Measurements from ENCODE around the gene SPPL2A. TPM values are rescaled to one million over a fixed set of nuclear protein-coding genes. Genes with fewer than 3 reads are reported as not detected.

Gene SPPL2A
- total and polyA plus RNA-seq, 7 donors = 70.6 to 303 (median 187) TPM

DNA sequence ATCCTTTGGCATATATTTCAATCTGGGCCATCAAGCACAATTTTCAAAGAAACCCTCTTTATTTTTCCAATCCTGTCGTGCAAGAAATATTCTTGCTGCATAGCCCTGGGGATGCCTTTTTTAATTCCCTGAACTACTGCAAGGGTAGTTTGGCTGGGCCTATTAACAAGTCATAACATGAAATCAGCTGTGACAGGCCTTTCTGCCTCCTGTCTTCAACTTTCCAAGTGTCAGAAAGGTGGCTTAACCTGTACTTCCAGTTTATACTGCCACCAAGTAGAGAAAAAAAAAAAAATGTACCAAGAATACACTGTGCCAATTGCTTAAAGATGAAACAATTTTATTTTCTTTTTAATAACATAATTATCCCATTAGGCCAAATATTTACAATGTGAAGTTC, 32.4 kb upstream of the SPPL2A start:
- peaks cover 19% of the 10 kb centered on the region for H3K4me1 ChIP-seq
- WGBS, 3 donors = 37 to 57% (median 47%) methylated on average over 1 of the region's 1 CpG
- no peaks in the 10 kb centered on the region for H3K27me3 ChIP-seq (ENCODE audit: insufficient read depth in 3 of 3, low read length in 2 of 3)
- H3K27ac ChIP-seq = peak overlapping the region; percentile 89
- H3K9me3 ChIP-seq = no peaks in the 10 kb centered on the region
- H3K36me3 ChIP-seq (ENCODE audit: insufficient read depth in 1 of 2, low read depth in 1 of 2) = no peaks in the 10 kb centered on the region
- ATAC-seq (peak in 1 of 4 donors; percentile 57), DNase-seq (no peak)
- intact Hi-C loops (cut with DNase I) = loop anchor here in 1 of 2 donors (2.0 kb wide), 1 partner anchor 33 kb away; the partner anchor contains the start of gene SPPL2A
- no peak overlapping the region for H3K4me3 ChIP-seq
- TF ChIP-seq, protein P1, sequence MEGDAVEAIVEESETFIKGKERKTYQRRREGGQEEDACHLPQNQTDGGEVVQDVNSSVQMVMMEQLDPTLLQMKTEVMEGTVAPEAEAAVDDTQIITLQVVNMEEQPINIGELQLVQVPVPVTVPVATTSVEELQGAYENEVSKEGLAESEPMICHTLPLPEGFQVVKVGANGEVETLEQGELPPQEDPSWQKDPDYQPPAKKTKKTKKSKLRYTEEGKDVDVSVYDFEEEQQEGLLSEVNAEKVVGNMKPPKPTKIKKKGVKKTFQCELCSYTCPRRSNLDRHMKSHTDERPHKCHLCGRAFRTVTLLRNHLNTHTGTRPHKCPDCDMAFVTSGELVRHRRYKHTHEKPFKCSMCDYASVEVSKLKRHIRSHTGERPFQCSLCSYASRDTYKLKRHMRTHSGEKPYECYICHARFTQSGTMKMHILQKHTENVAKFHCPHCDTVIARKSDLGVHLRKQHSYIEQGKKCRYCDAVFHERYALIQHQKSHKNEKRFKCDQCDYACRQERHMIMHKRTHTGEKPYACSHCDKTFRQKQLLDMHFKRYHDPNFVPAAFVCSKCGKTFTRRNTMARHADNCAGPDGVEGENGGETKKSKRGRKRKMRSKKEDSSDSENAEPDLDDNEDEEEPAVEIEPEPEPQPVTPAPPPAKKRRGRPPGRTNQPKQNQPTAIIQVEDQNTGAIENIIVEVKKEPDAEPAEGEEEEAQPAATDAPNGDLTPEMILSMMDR (IDR thresholded peaks at IDR 0.05) = no peak

DNA sequence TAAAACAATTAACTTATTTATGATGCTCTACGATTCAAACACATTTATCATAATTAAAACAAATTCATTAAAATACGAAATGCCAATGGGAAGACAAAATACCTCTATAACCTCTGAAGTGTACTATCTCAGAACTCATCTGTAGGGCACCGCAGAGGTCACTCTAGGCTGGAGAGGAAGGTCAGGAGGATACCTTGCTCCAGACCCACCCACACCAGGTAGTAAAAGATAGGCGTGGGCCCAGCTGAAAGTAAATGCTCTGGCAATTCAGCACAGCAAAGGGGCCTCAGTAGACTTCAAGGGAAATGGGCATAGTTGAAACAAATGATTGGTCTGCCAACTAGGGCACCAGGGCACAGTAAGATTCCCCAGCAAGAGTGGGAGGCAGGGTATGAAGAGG, 26.0 kb upstream of the SPPL2A start:
- H3K27me3 ChIP-seq (ENCODE audit: insufficient read depth in 3 of 3, low read length in 2 of 3) = no peaks in the 10 kb centered on the region
- TF ChIP-seq, protein P1 (IDR thresholded peaks at IDR 0.05) = no peak
- intact Hi-C loops (cut with DNase I) = no loop called here
- H3K27ac ChIP-seq = no peak overlapping the region
- H3K36me3 ChIP-seq (ENCODE audit: insufficient read depth in 1 of 2, low read depth in 1 of 2) = no peaks in the 10 kb centered on the region
- H3K4me1 ChIP-seq = peaks cover 6% of the 10 kb centered on the region
- DNase-seq (no peak), ATAC-seq (peak in 1 of 4 donors; percentile 34)
- WGBS, 3 donors = 76 to 91% (median 87%) methylated on average over 4 of the region's 4 CpGs
- no peak overlapping the region for H3K4me3 ChIP-seq
- H3K9me3 ChIP-seq = no peaks in the 10 kb centered on the region

DNA sequence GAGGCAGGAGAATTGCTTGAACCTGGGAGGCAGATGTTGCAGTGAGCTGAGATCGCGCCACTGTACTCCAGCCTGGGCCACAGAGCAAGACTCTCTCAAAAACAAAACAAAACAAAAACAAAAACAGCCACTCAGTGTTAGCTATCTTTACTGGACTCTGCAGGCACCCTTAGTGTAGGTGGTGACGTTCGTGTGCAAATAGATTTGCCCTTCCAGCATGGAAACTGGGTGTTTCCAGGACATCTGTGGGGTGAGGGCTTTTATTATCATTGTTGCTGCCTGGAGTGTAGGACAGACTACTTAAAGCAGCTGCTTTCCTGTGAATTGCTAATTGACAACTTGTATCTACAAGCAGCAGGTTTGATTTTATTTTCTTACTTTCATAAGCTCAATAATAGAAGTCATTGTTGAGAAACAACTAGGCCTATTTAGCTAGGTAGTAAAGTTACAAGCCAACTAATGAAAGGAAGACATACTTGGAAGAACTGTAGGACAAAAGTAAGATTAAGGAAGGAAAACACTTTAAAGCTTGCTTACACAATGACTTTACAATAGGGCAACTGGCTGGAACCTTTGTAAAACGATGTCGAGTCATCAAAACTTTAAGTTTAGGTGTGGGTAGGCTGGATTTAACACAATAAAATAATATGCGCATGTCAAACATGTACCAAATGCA, 25.4 kb upstream of the SPPL2A start:
- TF ChIP-seq, protein P1 (IDR thresholded peaks at IDR 0.05) = no peak
- intact Hi-C loops (cut with DNase I) = no loop called here
- no peak for ATAC-seq
- Histone ChIP-seq H3K27ac (no peak overlapping the region), H3K4me3 (no peak overlapping the region), H3K36me3 (ENCODE audit: insufficient read depth in 1 of 2, low read depth in 1 of 2) (no peaks in the 10 kb centered on the region), H3K27me3 (ENCODE audit: insufficient read depth in 3 of 3, low read length in 2 of 3) (no peaks in the 10 kb centered on the region), H3K9me3 (no peaks in the 10 kb centered on the region), H3K4me1 (peaks cover 7% of the 10 kb centered on the region)
- DNase-seq = no peak
- WGBS, 3 donors = 78 to 86% (median 78%) methylated on average over 7 of the region's 7 CpGs

DNA sequence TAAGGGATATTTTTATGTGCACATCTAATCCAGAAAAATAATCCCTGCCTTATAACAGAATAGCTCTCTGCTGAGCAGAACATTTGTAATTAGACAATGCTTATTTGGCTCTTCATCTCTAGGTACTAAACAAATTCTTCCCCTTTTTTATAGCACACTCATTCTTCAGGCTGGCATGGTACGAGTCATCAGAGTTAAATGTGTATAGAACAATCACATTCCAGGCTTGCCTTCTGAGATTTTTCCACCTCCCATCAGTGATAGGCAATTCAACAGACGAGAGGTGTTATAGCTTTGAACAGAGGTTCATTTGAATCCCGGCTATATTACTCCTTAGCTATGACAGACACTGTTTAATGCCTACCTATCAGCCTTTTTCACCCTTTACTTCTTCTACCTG, 21.4 kb upstream of the SPPL2A start:
- intact Hi-C loops (cut with DNase I) = no loop called here
- H3K27me3 ChIP-seq (ENCODE audit: insufficient read depth in 3 of 3, low read length in 2 of 3) = no peaks in the 10 kb centered on the region
- peak overlapping the region; percentile 67 for H3K27ac ChIP-seq
- TF ChIP-seq, protein P1 (IDR thresholded peaks at IDR 0.05) = no peak
- WGBS, 3 donors = 20 to 47% (median 35%) methylated on average over 3 of the region's 3 CpGs
- ATAC-seq (peak in 3 of 4 donors; percentile 10 to 22 (median 21)), DNase-seq (no peak)
- peaks cover 21% of the 10 kb centered on the region for H3K4me1 ChIP-seq
- H3K9me3 ChIP-seq = no peaks in the 10 kb centered on the region
- no peak overlapping the region for H3K4me3 ChIP-seq
- H3K36me3 ChIP-seq (ENCODE audit: insufficient read depth in 1 of 2, low read depth in 1 of 2) = no peaks in the 10 kb centered on the region

DNA sequence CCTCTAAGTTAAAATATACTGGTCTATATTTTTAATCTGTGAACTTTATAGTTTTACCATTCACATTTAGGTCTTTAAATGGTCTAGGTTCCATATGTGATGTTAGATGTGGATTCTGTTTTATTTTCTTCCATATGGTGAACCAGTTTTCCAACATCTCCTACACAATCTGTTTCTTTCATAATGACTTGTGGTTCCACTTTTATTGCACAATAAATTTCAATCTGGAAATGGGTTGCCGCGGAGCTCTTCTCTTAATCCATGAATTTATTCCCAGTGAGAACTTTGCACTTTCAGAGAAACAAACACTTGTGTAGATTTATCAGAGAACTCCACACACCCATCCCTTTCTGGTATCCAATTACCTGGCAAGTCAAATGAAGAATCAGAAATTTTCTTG, 20.9 kb upstream of the SPPL2A start:
- Histone ChIP-seq H3K36me3 (ENCODE audit: insufficient read depth in 1 of 2, low read depth in 1 of 2) (no peaks in the 10 kb centered on the region), H3K4me3 (no peak overlapping the region), H3K4me1 (peaks cover 21% of the 10 kb centered on the region), H3K27ac (peak overlapping the region; percentile 67), H3K27me3 (ENCODE audit: insufficient read depth in 3 of 3, low read length in 2 of 3) (no peaks in the 10 kb centered on the region), H3K9me3 (no peaks in the 10 kb centered on the region)
- ATAC-seq (no peak), DNase-seq (no peak)
- TF ChIP-seq, protein P1 (IDR thresholded peaks at IDR 0.05) = no peak
- intact Hi-C loops (cut with DNase I) = no loop called here
- 34 to 59% (median 54%) methylated on average over 2 of the region's 2 CpGs for WGBS, 3 donors

Data from psoas muscle (tissue), 8 donors.